HG02759 (cell line): ENCODE data around the gene UBE4B.
A peak's percentile ranks its signal among the peaks of the same experiment; 100 is the strongest.

Source experiments
- ATAC-seq: cut with Tn5 transposase; IDR thresholded peaks from one replicate; pipeline ENCODE4 v1.9.1; 2021; ENCODE audit warnings: mild to moderate bottlenecking, moderate library complexity; ENCODE audit not compliant: unreplicated experiment

UBE4B gene

GRCh38 chr1:10033359-10033845 is 644 bp downstream of the UBE4B start:
- ATAC-seq, result peak; percentile 4

GRCh38 chr1:10042746-10043145 is 10.0 kb downstream of the UBE4B start:
- ATAC-seq, result no peak

DNA sequence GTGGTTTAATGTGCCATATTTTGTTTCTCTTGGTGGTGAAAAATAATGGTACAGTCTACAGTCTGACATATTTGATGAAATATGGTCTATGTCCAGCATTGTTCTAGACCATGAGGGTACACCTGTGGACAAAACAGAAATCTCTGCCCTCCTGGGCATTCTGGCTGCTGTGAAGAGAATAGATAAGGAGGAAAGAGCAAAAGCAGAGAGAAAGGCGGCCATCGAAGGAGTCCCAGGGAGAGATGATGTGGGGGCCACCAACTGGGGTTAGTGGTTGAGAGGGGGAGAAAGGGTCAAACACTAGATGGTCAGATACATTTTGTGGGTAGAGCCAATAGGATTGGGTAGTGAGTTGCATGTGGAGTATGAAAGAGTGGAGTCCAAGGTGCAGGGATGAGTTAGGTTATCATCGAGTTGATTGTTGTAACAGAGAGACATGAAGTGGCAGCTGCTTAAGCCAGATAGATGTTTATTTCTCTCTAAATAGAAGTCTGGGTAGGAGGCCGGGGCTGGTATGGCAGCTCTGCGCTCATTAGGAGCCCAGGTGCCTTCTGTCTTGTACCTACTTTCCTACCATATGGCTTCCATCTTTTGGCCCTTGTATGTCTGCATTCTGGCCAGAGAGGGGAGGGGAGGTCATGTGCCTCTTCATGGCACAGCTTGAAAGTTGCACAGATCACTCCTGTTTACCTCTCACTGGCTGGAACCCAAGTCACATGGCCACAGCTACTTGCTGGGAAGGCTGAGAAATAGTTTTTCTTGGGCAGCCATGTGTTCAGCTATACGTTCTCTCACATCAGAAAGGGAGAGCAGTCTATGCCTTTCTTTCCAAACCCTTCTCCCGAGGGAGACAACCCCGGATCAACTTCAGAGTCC is 13.0 kb downstream of the UBE4B start:
- ATAC-seq, result no peak

GRCh38 chr1:10046356-10047085 is 13.8 kb downstream of the UBE4B start:
- no peak for ATAC-seq

- no peak for ATAC-seq
Measured at GRCh38 chr1:10048601-10049000, 15.8 kb downstream of the UBE4B start.

GRCh38 chr1:10050611-10051010 is 17.9 kb downstream of the UBE4B start:
- ATAC-seq, result no peak

GRCh38 chr1:10051656-10052055 is 18.9 kb downstream of the UBE4B start:
- ATAC-seq, result no peak

DNA sequence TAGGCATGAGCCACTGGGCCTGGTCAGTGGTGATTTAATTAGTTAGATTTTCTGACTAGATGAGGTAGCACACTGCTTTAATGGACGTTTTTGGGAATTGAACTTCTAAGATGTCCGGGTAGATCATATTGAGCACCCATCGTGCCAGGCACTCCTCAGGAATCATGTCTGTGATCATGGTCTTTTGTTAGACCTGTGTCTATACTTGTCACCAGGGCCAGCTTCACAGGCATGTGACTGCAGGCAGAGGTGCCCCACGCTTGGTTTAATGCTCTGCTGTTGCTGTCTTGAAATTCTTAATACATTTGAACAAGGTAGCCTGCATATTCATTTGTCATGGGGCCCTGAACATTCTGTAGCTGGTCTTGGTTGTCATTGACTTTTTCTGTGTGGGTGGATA is 19.6 kb downstream of the UBE4B start:
- ATAC-seq, result no peak

DNA sequence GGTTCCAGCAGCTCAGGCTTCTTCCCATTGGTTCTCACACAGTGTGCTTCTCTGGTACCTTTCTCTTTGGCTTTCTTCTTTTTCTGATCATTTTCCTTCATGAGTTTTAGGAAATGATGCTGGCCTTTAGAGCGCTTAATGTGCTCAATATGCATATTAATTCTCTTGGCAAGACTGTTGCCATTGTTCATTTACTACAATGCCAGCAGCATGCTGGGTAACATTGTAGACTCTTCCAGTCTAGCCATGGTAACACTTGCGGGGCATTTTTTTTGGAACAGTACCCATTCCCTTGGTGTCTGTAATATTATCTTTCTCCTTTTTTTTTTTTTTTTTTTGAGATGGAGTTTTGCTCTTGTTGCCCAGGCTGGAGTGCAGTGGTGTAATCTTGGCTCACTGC is 21.7 kb downstream of the UBE4B start:
- ATAC-seq, result no peak

- ATAC-seq, result no peak
Measured at GRCh38 chr1:10056599-10056987, 23.8 kb downstream of the UBE4B start.

DNA sequence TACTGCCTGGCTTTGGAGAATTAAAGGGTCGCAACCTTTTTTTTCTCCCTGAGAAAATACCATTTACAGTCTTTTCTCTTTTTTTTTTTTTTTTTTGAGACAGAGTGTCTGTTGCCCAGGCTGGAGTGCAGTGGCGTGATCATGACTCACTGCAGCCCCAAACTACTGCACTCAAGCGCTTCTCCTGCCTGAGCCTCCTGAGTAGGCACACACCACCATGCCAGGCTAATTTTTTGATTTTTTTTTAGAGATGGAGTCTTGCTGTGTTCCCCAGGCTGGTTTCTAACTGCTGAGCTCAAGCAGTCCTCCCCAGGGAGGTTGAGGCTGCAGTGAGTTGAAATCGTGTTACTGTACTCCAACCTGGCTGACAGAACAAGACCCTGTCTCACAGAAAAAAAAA is 24.6 kb downstream of the UBE4B start:
- no peak for ATAC-seq

DNA sequence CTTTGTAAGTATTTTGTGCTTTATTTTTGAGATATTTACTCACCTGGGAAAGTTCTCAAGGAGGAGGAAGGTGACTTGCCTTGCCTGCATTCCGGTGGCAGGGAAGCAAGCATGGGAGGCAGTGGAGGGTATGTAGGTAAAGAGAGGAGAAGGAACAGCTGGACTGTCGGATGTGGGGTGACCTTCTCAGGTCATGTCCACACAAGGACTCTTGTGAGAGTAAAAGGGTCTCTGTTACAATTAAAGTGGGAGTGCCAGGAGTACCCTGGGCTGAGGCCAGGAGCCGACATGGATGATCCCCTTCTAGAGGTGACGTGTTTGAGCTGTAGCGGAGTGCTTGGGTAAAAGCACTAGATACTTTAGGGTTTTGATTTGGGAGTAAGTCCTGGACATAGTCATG is 25.0 kb downstream of the UBE4B start:
- no peak for ATAC-seq

- no peak for ATAC-seq
Measured at GRCh38 chr1:10059342-10059718, 26.6 kb downstream of the UBE4B start.

- no peak for ATAC-seq
Measured at GRCh38 chr1:10060311-10061100, 27.7 kb downstream of the UBE4B start.

GRCh38 chr1:10061276-10061675 is 28.5 kb downstream of the UBE4B start:
- no peak for ATAC-seq

GRCh38 chr1:10063878-10064277 is 31.1 kb downstream of the UBE4B start:
- ATAC-seq, result no peak

DNA sequence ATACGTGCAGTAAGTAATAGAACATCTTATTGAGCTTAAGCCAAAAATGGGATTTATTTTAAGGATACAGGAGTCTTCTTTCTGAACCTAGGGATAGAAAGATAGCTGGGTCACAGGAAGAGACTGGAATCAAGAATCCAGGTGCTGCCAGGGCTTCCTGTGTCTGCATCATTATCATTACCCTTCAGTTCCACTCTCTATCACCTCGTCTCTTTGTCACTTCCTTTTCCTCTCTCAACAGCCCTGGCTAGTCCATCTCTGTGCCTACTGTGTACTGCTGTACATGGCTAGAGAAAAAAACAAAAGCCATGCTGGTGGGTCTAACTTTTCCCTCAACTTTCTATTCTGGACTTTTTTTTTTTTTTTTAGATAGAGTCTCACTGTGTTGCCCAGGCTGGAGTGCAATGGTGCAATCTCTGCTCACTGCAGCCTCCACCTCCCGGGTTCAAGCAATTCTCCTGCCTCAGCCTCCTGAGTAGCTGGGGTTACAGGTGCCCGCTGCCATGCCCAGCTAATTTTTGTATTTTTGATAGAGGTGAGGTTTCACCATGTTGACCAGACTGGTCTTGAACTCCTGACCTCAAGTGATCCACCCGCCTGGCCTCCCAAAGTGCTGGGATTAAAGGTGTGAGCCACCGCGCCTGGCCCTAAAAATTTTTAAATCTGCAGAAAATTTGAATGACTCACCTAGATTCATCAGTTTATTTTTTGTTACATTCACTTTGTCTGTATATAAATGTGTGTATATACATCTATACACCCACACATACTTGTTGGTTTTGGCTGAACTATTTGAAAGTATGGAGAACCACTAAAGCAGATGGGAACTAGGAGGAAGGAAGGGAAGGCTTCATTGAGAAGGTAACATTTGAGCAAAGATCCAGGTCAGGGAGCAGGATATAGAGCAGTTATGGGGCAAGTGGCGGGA is 31.9 kb downstream of the UBE4B start:
- no peak for ATAC-seq

GRCh38 chr1:10065344-10065685 is 32.6 kb downstream of the UBE4B start:
- no peak for ATAC-seq

DNA sequence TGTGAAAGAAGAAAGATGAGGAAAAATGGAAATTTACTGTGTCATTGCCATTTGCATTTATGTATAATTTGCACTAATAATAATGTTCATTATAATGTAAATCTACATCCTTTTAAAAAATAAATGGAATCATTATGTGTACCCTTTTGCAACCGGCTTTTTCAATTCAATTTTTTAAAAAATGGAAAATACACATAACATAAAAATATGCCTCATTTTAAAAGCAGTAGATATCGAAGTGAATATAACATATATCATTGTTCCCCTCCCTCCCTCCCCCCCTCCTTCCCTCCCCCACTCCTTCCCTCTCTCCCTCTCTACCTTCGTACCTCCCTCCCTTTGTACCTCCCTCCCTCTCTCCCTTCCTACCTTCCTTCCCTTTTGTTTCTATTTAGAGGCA is 33.0 kb downstream of the UBE4B start:
- ATAC-seq, result no peak

- no peak for ATAC-seq
Measured at GRCh38 chr1:10068605-10069294, 36.0 kb downstream of the UBE4B start.
